ENCODE results near the gene PLBD1. TPM values are rescaled to one million over a fixed set of nuclear protein-coding genes. Genes with fewer than 3 reads are reported as not detected.

PLBD1 gene
- total RNA-seq, 1 experiment from 2014 or later: 1.5 TPM

DNA sequence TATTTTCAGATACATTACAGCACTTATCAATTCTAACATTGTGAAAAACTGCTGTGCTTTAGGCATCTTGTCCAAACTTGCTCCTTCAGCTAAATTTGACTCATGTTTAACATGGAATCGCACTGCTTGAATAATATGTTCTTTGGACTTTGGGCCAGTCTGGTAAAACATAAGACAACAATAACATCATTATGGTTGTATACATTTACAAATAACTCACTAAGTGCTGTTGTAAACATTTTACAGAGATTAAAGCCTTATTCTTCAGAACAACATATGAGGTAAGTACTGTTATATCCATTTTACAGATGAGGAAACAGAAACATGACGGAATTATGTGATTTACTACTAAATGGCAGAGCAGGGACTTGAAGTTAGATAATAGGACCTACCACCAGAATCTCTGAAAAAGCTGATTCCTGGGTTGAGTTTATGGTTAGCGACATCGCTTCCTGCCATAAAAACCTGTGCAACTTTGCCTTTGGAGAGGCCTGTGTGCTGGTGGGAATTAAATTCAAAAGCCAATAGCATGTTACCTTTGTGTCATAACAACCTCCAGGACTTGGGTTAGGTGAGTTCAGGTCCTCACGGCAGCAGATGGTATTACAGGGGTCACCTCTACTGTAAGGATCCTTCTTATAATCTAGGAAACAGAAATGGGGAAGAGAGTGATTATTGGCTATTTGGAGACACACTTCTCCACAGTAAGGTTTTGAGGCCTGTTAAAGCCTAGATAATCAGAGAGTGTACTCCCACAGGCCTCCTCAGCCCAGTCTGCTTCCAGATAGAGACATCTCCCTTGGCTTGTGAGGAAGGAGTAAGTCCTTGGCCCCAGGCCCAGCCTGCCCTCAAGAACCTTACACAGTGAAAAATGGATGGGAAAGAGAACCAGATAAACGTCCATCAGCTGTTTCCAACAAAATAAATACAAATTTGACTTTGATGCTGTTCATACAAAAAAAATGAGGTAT lies 61.8 kb downstream of the PLBD1 start:
- no peak for DNase-seq (ENCODE audit: low read depth)

DNA sequence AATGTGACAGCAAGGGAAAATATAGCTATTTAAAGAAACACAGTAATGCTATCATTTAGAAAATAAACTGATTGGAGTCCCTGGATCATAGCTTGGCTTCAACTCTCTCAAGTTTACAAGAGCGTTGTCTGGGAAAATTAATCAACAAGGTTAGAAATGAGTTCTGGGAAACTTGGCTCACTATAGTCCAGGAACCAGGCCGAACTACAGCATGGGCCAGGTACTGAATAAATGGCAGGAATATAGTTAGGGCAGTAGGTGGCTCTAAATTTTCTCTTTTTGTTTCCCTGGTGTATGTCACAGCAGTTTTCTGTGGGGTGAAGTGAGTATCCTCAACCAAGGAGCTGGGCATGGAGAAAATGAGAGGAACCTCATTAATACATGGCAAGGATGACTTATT lies 72.4 kb downstream of the PLBD1 start:
- DNase-seq (ENCODE audit: low read depth): no peak

DNA sequence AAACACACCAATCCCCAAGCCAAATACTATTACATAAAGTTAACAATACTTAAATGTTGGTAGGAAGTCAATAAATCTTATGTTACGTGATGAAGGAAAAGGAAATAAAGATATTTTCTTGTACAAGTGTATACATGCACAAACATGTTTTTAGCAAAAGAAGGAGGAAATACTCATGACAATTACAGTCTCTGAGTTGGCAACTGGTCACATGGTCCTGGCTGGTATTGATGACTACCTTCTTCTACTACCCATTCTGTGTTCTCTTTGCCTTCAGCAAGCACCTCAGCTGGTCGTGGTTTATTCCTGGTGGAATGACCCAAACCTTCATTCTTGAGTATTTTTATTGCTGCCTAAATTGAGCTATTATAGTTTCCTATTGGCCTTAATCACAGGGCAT lies 84.8 kb downstream of the PLBD1 start:
- no peak for DNase-seq (ENCODE audit: low read depth)

DNA sequence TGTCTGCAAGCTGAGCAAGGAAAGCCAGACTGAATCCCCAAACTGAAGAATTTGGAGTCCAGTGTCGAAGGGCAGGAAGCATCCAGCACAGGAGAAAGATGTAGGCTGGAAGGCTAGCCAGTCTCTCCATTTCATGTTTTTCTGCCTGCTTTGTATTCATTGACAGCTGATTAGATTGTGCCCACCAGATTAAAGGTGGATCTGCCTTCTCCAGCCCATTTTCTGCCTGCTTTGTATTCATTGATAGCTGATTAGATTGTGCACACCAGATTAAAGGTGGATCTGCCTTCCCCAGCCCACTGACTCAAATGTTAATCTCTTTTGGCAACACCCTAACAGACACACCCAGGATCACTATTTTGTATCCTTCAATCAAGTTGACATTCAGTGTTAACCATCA lies 85.3 kb downstream of the PLBD1 start:
- no peak for DNase-seq (ENCODE audit: low read depth)

DNA sequence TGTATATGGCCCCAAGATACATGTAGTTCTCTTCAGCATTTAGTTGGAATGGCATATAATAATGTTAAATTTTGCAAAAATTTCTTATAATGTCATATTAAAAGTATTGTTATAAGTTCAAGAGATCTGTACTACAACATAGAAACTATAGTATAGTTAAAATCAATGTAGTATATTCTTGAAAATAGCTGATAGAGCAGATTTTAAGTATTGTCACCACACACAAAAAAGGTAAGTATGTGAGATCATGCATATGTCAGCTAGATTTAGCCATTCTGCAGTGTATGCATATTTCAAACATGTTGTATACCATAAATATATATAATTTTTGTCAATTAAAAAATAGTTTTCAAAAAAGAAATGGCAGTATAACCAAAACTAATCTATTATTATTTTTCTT lies 86.5 kb downstream of the PLBD1 start:
- DNase-seq (ENCODE audit: low read depth): no peak

DNA sequence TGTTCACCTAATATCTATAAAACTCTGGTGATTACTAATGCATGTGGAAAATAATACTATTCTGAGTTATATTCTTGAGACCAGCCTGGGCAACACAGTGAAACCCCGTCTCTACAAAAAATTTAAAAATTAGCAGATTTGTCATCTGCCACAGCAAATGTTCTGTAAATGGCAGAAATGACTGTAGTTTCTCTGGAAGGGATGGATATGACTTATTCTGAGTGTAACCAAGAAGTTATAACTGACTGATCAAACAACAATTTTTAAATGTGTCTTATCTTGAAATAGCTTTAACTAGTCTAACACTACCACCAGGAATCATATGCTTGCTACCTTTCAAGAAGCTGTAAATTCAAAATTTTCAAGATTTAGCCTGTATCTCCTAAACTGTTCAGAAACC lies 88.7 kb downstream of the PLBD1 start:
- no peak for DNase-seq (ENCODE audit: low read depth)

DNA sequence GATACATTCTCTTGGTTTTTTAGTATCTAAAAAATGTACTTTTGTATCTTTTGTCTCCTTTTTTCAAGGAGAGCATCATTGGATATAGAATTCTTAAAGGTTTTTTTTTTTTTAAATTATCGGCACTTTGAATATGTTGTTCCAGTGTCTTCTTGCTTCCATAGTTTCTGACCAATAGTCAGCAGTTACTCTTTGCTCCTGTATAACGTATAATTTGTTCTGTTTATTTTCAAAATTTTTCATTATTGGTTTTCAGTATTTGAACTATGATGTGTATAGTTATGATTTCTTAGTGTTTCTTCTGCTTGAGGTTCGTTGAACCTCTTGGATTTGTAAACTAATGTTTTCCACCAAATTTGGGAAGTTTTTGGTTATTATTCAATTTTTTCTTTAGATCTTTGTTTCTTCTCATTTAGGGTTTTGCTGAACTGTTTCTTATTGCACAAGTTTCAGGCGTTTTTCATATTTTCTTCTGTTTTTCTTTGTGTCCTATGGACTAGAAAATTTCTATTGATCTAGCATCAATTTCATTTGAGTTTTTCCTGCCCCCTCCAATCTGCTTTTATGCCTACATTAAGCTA lies 93.9 kb downstream of the PLBD1 start:
- peak; percentile 36 for DNase-seq (ENCODE audit: low read depth)

DNA sequence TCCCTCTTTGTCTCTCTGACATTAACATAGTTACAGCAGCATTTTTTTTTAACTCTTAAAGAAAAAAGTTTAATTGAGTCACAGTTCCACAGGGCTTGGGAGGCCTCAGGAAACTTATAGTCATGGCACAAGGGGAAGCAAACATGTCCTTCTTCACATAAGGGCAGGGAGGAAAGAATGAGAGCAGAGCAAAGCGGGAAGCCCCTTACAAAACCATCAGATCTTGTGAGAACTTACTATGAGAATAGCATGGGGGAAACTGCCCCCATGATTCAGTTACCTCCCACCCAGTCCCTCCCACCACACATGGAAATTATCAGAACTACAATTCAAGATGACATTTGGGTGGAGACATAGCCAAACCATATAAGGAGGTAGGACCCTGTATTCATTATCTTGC lies 96.2 kb downstream of the PLBD1 start:
- no peak for DNase-seq (ENCODE audit: low read depth)

DNA sequence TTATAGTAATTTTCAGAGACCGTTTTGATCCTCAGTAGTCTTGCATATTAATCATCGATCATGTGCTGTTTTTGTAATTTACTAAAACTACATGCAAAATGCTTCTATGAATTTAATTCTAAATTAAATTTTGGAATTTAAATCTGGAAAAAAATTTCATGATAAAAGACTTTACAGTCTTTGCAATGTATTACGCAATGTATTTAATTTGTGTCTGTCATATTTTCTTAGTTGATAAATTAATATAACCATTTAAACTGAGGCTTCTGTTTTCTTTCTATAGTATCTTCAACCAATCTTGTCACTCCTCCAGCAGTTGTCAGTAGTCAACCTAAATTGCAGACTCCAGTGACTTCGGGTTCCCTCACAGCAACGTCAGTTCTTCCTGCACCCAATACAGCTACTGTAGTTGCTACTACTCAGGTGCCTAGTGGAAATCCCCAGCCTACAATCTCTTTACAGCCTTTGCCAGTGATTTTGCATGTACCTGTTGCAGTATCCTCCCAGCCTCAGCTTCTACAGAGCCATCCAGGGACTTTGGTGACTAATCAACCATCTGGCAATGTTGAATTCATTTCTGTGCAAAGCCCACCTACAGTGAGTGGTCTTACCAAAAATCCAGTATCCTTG lies 107.4 kb downstream of the PLBD1 start:
- no peak for DNase-seq (ENCODE audit: low read depth)

DNA sequence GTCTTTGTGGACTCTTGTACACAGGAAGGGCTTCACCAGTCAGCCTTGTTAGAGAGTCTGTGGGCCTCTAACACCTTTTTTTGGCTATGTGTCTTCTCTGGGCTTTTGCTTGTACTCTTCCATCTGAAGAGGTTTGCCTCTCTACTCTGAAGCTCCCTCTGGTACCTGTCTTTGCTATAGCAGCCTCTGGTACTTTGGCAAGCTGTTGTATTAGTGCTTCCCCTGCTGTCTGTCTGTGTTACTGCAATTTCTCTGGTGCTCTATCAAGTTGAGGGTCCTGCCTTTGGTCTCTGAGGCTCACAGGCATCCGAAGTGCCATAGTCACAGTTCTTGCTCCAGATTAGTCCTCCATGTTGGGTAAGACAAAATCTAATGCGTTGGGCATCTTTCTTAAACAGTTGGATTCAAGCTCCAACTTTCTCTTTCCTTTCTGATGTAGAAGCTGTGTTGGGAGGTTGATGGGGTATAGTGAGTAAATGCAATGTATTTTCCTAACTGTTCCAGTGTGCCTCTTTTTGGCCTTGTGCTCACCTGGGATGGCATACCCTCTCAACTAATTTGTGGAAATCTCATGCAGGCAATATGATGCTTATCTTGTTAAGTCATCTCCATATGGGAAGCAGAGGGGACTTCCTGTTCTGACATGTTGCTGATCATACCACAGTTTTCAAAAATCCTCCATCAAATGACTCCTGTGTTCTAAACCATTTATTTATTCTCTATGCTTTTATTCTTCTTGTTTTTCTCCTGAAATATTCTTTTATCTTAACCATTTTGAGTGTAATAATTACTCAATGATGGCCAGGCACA lies 113.4 kb downstream of the PLBD1 start:
- DNase-seq (ENCODE audit: low read depth): peak; percentile 51

Other genes starting within 250 kb of the PLBD1 start
- 34.1 and 35.7 TPM in 2 replicates for gene ATF7IP, start 202.2 kb downstream of the PLBD1 start, total RNA-seq (2014; rRNA removed; shearing (Covaris generic))
- gene GUCY2C, start 128.7 kb upstream of the PLBD1 start, total RNA-seq (2014; rRNA removed; shearing (Covaris generic)): not detected in 2 replicates
- gene WBP11, start 235.6 kb upstream of the PLBD1 start, total RNA-seq (2014; rRNA removed; shearing (Covaris generic)): 22.1 and 27.4 TPM in 2 replicates
- gene C12orf60, start 235.8 kb upstream of the PLBD1 start, total RNA-seq (2014; rRNA removed; shearing (Covaris generic)): 0.69 and 2.0 TPM in 2 replicates
- gene SMCO3, start 246.3 kb upstream of the PLBD1 start, total RNA-seq (2014; rRNA removed; shearing (Covaris generic)): not detected in 2 replicates

All from M059J (cell line).